ENCODE measurements around the gene ARVCF. TPM values are rescaled to one million over a fixed set of nuclear protein-coding genes. Genes with fewer than 3 reads are reported as not detected.

ARVCF gene
- total RNA-seq, 4 donors from 2014 or later, result 31.1 to 55.8 (median 44.6) TPM

- peaks cover 0 to 5% (median 2%) of the 10 kb centered on the region in 4 donors for H3K9me3 ChIP-seq
- DNase-seq (ENCODE audit: extremely low spot score), result no peak
- H3K4me3 ChIP-seq, result no peak overlapping the region
- peaks cover 19 to 31% (median 26%) of the 10 kb centered on the region in 4 donors for H3K4me1 ChIP-seq
- intact Hi-C loops (cut with DNase I), result no loop called here
- H3K27ac ChIP-seq (replicated peaks in 1 of 4), result no peak overlapping the region
- no peak for TF ChIP-seq CTCF (IDR thresholded peaks at IDR 0.05)
- TF ChIP-seq EP300 (IDR thresholded peaks at IDR 0.05), result no peak
- TF ChIP-seq POLR2AphosphoS5 (IDR thresholded peaks at IDR 0.05), result no peak
- TF ChIP-seq POLR2A (IDR thresholded peaks at IDR 0.05; ENCODE audit: low read depth), result no peak
- 96% methylated on average over 3 of the region's 3 CpGs for WGBS
- no peaks in the 10 kb centered on the region for H3K27me3 ChIP-seq
- H3K36me3 ChIP-seq, result no peaks in the 10 kb centered on the region
Observed at GRCh38 chr22:20004464-20004863, 12.2 kb downstream of the ARVCF start.

DNA sequence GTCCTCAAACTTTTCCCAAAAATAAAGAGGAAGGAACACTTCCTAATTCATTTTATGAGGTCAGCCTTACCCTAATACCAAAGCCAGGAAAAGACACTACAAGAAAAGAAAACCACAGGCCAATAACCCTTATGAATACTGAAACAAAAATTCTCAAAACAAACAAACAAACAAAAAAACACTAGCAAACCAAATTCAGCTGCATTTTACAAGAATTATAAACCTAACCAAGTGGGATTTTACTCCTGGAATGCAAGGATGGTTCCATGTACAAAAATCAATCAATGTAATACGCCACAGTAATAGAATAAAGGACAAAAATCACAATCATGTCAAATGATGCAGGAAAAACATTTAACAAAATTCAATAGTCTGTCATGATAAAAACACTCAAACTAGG is 13.3 kb downstream of the ARVCF start:
- H3K4me1 ChIP-seq, result peaks cover 31 to 43% (median 37%) of the 10 kb centered on the region in 4 donors
- WGBS, result 100% methylated on average over 1 of the region's 1 CpG
- intact Hi-C loops (cut with DNase I), result no loop called here

GRCh38 chr22:20002636-20003035 is 14.0 kb downstream of the ARVCF start:
- WGBS, result 75% methylated on average over 2 of the region's 2 CpGs
- Histone ChIP-seq H3K27me3 (no peaks in the 10 kb centered on the region), H3K36me3 (no peaks in the 10 kb centered on the region), H3K27ac (replicated peaks in 1 of 4) (peak overlapping the region; percentile 40 to 58 (median 53)), H3K9me3 (peaks cover 0 to 5% (median 2%) of the 10 kb centered on the region in 4 donors), H3K4me1 (peaks cover 32 to 50% (median 44%) of the 10 kb centered on the region in 4 donors), H3K4me3 (no peak overlapping the region)
- TF ChIP-seq POLR2AphosphoS5 (IDR thresholded peaks at IDR 0.05) (no peak), EP300 (IDR thresholded peaks at IDR 0.05) (no peak), CTCF (IDR thresholded peaks at IDR 0.05) (no peak), POLR2A (IDR thresholded peaks at IDR 0.05; ENCODE audit: low read depth) (no peak)
- intact Hi-C loops (cut with DNase I), result no loop called here
- DNase-seq (ENCODE audit: extremely low spot score), result no peak

More for the DNA sequence above, 13.3 kb downstream of the ARVCF start:
- no peak for DNase-seq (ENCODE audit: extremely low spot score)
- Histone ChIP-seq H3K27ac (replicated peaks in 1 of 4) (no peak overlapping the region), H3K27me3 (no peaks in the 10 kb centered on the region), H3K9me3 (peaks cover 0 to 5% (median 2%) of the 10 kb centered on the region in 4 donors), H3K4me3 (no peak overlapping the region), H3K36me3 (no peaks in the 10 kb centered on the region)
- TF ChIP-seq POLR2A (IDR thresholded peaks at IDR 0.05; ENCODE audit: low read depth), result no peak
- TF ChIP-seq EP300 (IDR thresholded peaks at IDR 0.05), result no peak
- TF ChIP-seq POLR2AphosphoS5 (IDR thresholded peaks at IDR 0.05), result no peak
- no peak for TF ChIP-seq CTCF (IDR thresholded peaks at IDR 0.05)

GRCh38 chr22:20002128-20002527 is 14.5 kb downstream of the ARVCF start:
- 55% methylated on average over 6 of the region's 9 CpGs for WGBS
- H3K27ac ChIP-seq (replicated peaks in 1 of 4), result peak overlapping the region; percentile 40 to 58 (median 53)
- intact Hi-C loops (cut with DNase I), result no loop called here
- peaks cover 32 to 54% (median 48%) of the 10 kb centered on the region in 4 donors for H3K4me1 ChIP-seq
- peaks cover 0 to 5% (median 2%) of the 10 kb centered on the region in 4 donors for H3K9me3 ChIP-seq
- H3K27me3 ChIP-seq, result no peaks in the 10 kb centered on the region
- no peak for DNase-seq (ENCODE audit: extremely low spot score)
- no peak for TF ChIP-seq POLR2AphosphoS5 (IDR thresholded peaks at IDR 0.05)
- no peak for TF ChIP-seq EP300 (IDR thresholded peaks at IDR 0.05)
- TF ChIP-seq CTCF (IDR thresholded peaks at IDR 0.05), result no peak
- TF ChIP-seq POLR2A (IDR thresholded peaks at IDR 0.05; ENCODE audit: low read depth), result no peak
- H3K4me3 ChIP-seq, result no peak overlapping the region
- no peaks in the 10 kb centered on the region for H3K36me3 ChIP-seq

Measured in esophagus muscularis mucosa (tissue), 4 donors.